ENCODE measurements around the gene CNTNAP2. TPM values are rescaled to one million over a fixed set of nuclear protein-coding genes. Genes with fewer than 3 reads are reported as not detected.

CNTNAP2 gene
- total RNA-seq, 1 experiment from 2014 or later = 0.03 TPM

DNA sequence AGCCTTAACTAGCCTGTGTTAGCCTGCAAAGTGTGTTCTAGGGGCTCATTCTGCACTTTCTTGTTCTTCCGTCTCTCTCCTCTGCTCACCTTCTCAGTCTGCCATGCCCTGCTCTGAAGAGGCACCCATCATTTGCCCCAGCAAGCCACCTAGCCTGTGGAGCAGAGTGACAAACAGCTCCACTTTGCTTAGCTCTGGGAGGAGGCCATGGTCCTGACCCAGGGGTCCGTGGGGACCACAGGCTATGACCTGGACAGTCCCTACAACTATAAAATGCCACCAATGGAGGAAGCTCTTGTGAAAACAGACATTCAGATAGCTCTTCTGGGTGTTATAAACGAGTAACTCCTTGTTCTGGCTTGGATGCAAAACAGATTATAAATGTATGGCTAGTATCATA is 1029.6 kb downstream of the CNTNAP2 start:
- no TSS peak for BruUV-seq (replicated peaks)
- H3K4me3 ChIP-seq (ENCODE audit: low read depth in 2 of 2, low read length in 2 of 2) = no peak overlapping the region
- CTCF ChIA-PET = interaction anchor here (0.5 kb wide), 1 partner anchor 67 kb away, joined by 4 read pairs; no protein-coding TSS in a partner anchor
- H3K36me3 ChIP-seq (ENCODE audit: control insufficient read depth, insufficient read depth, low read length) = no peaks in the 10 kb centered on the region
- DNase-seq (ENCODE audit: low read depth, low spot score) (no peak), ATAC-seq (no peak)
- in situ Hi-C loops (cut with HindIII; ENCODE audit: low pct_unique_long_range_greater_than_20kb, low sequenced_read_pairs) = no loop called here
- no peak overlapping the region for H3K27ac ChIP-seq (ENCODE audit: low read length)
- no peaks in the 10 kb centered on the region for H3K9me3 ChIP-seq (ENCODE audit: control insufficient read depth, insufficient read depth, low read depth, low read length)
- H3K27me3 ChIP-seq (ENCODE audit: control insufficient read depth, insufficient read depth, low read length) = no peaks in the 10 kb centered on the region
- no peaks in the 10 kb centered on the region for H3K4me1 ChIP-seq (ENCODE audit: control insufficient read depth, insufficient read depth, low read length)
- POLR2A ChIA-PET = no interaction called here
- no peak for TF ChIP-seq TCF7L2 (IDR thresholded peaks at IDR 0.05; ENCODE audit: low read depth, low read length)
- no peak for TF ChIP-seq SIN3A (IDR thresholded peaks at IDR 0.05; ENCODE audit: borderline replicate concordance, insufficient read depth, low read depth, low read length)
- TF ChIP-seq, protein P1, sequence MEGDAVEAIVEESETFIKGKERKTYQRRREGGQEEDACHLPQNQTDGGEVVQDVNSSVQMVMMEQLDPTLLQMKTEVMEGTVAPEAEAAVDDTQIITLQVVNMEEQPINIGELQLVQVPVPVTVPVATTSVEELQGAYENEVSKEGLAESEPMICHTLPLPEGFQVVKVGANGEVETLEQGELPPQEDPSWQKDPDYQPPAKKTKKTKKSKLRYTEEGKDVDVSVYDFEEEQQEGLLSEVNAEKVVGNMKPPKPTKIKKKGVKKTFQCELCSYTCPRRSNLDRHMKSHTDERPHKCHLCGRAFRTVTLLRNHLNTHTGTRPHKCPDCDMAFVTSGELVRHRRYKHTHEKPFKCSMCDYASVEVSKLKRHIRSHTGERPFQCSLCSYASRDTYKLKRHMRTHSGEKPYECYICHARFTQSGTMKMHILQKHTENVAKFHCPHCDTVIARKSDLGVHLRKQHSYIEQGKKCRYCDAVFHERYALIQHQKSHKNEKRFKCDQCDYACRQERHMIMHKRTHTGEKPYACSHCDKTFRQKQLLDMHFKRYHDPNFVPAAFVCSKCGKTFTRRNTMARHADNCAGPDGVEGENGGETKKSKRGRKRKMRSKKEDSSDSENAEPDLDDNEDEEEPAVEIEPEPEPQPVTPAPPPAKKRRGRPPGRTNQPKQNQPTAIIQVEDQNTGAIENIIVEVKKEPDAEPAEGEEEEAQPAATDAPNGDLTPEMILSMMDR (IDR thresholded peaks at IDR 0.05) = no peak
- TF ChIP-seq POLR2AphosphoS5 (IDR thresholded peaks at IDR 0.05; ENCODE audit: low read depth, low read length) = no peak
- TF ChIP-seq, protein P2, sequence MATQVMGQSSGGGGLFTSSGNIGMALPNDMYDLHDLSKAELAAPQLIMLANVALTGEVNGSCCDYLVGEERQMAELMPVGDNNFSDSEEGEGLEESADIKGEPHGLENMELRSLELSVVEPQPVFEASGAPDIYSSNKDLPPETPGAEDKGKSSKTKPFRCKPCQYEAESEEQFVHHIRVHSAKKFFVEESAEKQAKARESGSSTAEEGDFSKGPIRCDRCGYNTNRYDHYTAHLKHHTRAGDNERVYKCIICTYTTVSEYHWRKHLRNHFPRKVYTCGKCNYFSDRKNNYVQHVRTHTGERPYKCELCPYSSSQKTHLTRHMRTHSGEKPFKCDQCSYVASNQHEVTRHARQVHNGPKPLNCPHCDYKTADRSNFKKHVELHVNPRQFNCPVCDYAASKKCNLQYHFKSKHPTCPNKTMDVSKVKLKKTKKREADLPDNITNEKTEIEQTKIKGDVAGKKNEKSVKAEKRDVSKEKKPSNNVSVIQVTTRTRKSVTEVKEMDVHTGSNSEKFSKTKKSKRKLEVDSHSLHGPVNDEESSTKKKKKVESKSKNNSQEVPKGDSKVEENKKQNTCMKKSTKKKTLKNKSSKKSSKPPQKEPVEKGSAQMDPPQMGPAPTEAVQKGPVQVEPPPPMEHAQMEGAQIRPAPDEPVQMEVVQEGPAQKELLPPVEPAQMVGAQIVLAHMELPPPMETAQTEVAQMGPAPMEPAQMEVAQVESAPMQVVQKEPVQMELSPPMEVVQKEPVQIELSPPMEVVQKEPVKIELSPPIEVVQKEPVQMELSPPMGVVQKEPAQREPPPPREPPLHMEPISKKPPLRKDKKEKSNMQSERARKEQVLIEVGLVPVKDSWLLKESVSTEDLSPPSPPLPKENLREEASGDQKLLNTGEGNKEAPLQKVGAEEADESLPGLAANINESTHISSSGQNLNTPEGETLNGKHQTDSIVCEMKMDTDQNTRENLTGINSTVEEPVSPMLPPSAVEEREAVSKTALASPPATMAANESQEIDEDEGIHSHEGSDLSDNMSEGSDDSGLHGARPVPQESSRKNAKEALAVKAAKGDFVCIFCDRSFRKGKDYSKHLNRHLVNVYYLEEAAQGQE (IDR thresholded peaks at IDR 0.05; ENCODE audit: insufficient read depth in 1 of 2, low read depth in 2 of 2, low read length in 1 of 2) = no peak
- intact Hi-C loops (cut with micrococcal nuclease; ENCODE audit: unreplicated experiment) = no loop called here

DNA sequence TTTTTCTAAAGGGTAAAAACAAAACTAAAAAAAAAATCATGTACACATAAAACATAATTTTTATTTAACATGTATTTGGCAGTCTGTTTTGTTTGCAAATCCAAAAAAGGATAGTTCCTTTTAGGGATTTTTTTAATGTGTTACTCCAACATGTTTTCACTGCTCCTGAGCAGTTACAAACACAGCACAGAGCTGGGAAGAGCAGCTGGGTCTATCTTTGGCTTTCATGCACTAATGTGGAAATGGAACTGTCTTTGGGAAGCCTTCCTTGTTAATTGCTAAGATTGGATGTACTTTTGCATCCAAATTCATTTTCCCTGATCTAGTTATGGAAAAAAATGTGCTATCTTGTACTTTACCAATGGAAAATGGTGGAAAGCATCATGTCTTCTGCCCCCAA is 1035.1 kb downstream of the CNTNAP2 start:
- no peaks in the 10 kb centered on the region for H3K4me1 ChIP-seq (ENCODE audit: control insufficient read depth, insufficient read depth, low read length)
- POLR2A ChIA-PET = no interaction called here
- intact Hi-C loops (cut with micrococcal nuclease; ENCODE audit: unreplicated experiment) = no loop called here
- TF ChIP-seq TCF7L2 (IDR thresholded peaks at IDR 0.05; ENCODE audit: low read depth, low read length) = no peak
- TF ChIP-seq, protein P2 (IDR thresholded peaks at IDR 0.05; ENCODE audit: insufficient read depth in 1 of 2, low read depth in 2 of 2, low read length in 1 of 2) = no peak
- TF ChIP-seq, protein P1 (IDR thresholded peaks at IDR 0.05) = no peak
- no peak for TF ChIP-seq POLR2AphosphoS5 (IDR thresholded peaks at IDR 0.05; ENCODE audit: low read depth, low read length)
- no peak for TF ChIP-seq SIN3A (IDR thresholded peaks at IDR 0.05; ENCODE audit: borderline replicate concordance, insufficient read depth, low read depth, low read length)
- ATAC-seq (no peak), DNase-seq (ENCODE audit: low read depth, low spot score) (no peak)
- BruUV-seq (replicated peaks) = no TSS peak
- no peak overlapping the region for H3K4me3 ChIP-seq (ENCODE audit: low read depth in 2 of 2, low read length in 2 of 2)
- in situ Hi-C loops (cut with HindIII; ENCODE audit: low pct_unique_long_range_greater_than_20kb, low sequenced_read_pairs) = no loop called here
- no peaks in the 10 kb centered on the region for H3K36me3 ChIP-seq (ENCODE audit: control insufficient read depth, insufficient read depth, low read length)
- H3K9me3 ChIP-seq (ENCODE audit: control insufficient read depth, insufficient read depth, low read depth, low read length) = no peaks in the 10 kb centered on the region
- CTCF ChIA-PET = no interaction called here
- no peaks in the 10 kb centered on the region for H3K27me3 ChIP-seq (ENCODE audit: control insufficient read depth, insufficient read depth, low read length)
- no peak overlapping the region for H3K27ac ChIP-seq (ENCODE audit: low read length)
